Measurements from ENCODE around the gene IGFBP6. TPM values are rescaled to one million over a fixed set of nuclear protein-coding genes. Genes with fewer than 3 reads are reported as not detected.

Gene IGFBP6
- total RNA-seq, 1 donor from 2014 or later, result 20.8 TPM

- Histone ChIP-seq H3K36me3 (ENCODE audit: insufficient read depth, low read length) (peaks cover 4% of the 10 kb centered on the region), H3K27me3 (ENCODE audit: insufficient read depth, low read length) (no peaks in the 10 kb centered on the region), H3K4me1 (ENCODE audit: insufficient read depth, low read length) (peaks cover 17% of the 10 kb centered on the region), H3K4me2 (ENCODE audit: low read length) (no peak overlapping the region), H2AFZ (ENCODE audit: low read depth, low read length) (no peak overlapping the region), H3K9ac (ENCODE audit: low read length) (no peak overlapping the region), H3K4me3 (ENCODE audit: insufficient read depth, low read depth, low read length) (no peak overlapping the region), H4K20me1 (ENCODE audit: insufficient read depth, low read length) (peaks cover 7% of the 10 kb centered on the region), H3K9me3 (ENCODE audit: insufficient read depth, low read depth, low read length) (no peaks in the 10 kb centered on the region), H3K27ac (ENCODE audit: low read depth, low read length) (no peak overlapping the region), H3K79me2 (ENCODE audit: insufficient read depth, low read length) (no peaks in the 10 kb centered on the region)
- H3K9me3 Mint-ChIP-seq (ENCODE audit: unreplicated experiment), result peaks cover 2% of the 10 kb centered on the region
- H3K27me3 Mint-ChIP-seq (ENCODE audit: low read depth, unreplicated experiment), result peaks cover 1% of the 10 kb centered on the region
- H3K27ac Mint-ChIP-seq (ENCODE audit: unreplicated experiment), result no peak overlapping the region
- DNase-seq (ENCODE audit: low read depth), result no peak
- no peak overlapping the region for H3K4me3 Mint-ChIP-seq (ENCODE audit: unreplicated experiment)
- peaks cover 20% of the 10 kb centered on the region for H3K36me3 Mint-ChIP-seq (ENCODE audit: low read depth, unreplicated experiment)
- no peak for FAIRE-seq
- H3K4me1 Mint-ChIP-seq (ENCODE audit: low read depth, unreplicated experiment), result peaks cover 17% of the 10 kb centered on the region
- TF ChIP-seq CTCF (IDR thresholded peaks at IDR 0.05; ENCODE audit: insufficient read depth, low read depth, low read length), result no peak
- no peak for TF ChIP-seq EZH2 (IDR thresholded peaks at IDR 0.05; ENCODE audit: insufficient read depth, low read length)
Measured at GRCh38 chr12:53057816-53058500, 39.5 kb upstream of the IGFBP6 start.

- Mint-ChIP-seq H3K27me3 (ENCODE audit: low read depth, unreplicated experiment) (peaks cover 1% of the 10 kb centered on the region), H3K4me1 (ENCODE audit: low read depth, unreplicated experiment) (peaks cover 14% of the 10 kb centered on the region), H3K27ac (ENCODE audit: unreplicated experiment) (no peak overlapping the region), H3K9me3 (ENCODE audit: unreplicated experiment) (peaks cover 2% of the 10 kb centered on the region), H3K4me3 (ENCODE audit: unreplicated experiment) (no peak overlapping the region), H3K36me3 (ENCODE audit: low read depth, unreplicated experiment) (peaks cover 24% of the 10 kb centered on the region)
- Histone ChIP-seq H3K27ac (ENCODE audit: low read depth, low read length) (no peak overlapping the region), H3K4me3 (ENCODE audit: insufficient read depth, low read depth, low read length) (no peak overlapping the region), H3K36me3 (ENCODE audit: insufficient read depth, low read length) (peaks cover 4% of the 10 kb centered on the region), H3K4me2 (ENCODE audit: low read length) (no peak overlapping the region), H3K9me3 (ENCODE audit: insufficient read depth, low read depth, low read length) (no peaks in the 10 kb centered on the region), H2AFZ (ENCODE audit: low read depth, low read length) (no peak overlapping the region), H3K79me2 (ENCODE audit: insufficient read depth, low read length) (no peaks in the 10 kb centered on the region), H3K27me3 (ENCODE audit: insufficient read depth, low read length) (no peaks in the 10 kb centered on the region), H3K9ac (ENCODE audit: low read length) (no peak overlapping the region), H3K4me1 (ENCODE audit: insufficient read depth, low read length) (peaks cover 10% of the 10 kb centered on the region), H4K20me1 (ENCODE audit: insufficient read depth, low read length) (peaks cover 13% of the 10 kb centered on the region)
- DNase-seq (ENCODE audit: low read depth), result no peak
- no peak for FAIRE-seq
- TF ChIP-seq EZH2 (IDR thresholded peaks at IDR 0.05; ENCODE audit: insufficient read depth, low read length), result no peak
- TF ChIP-seq CTCF (IDR thresholded peaks at IDR 0.05; ENCODE audit: insufficient read depth, low read depth, low read length), result no peak
Measured at GRCh38 chr12:53058674-53059433, 38.6 kb upstream of the IGFBP6 start.

All from astrocyte (in vitro differentiated cells and primary cell).